ENCODE data around the gene FAT1.

- TF ChIP-seq CTCF (IDR thresholded peaks at IDR 0.05 in 4 of 5, conservative IDR thresholded peaks at IDR 0.05 in 1 of 5) = no peak
- TF ChIP-seq POLR2A (IDR thresholded peaks at IDR 0.05) = no peak
These were observed 22.4 kb downstream of the FAT1 start for GRCh38 chr4:186701273-186701672.

Measured in gastrocnemius medialis (tissue), 4 donors.